Measurements from ENCODE around the gene PLTP. TPM values are rescaled to one million over a fixed set of nuclear protein-coding genes. Genes with fewer than 3 reads are reported as not detected.

Gene PLTP
- total and polyA plus RNA-seq, 2 experiments from 2014 or later: 22.6 to 25.7 TPM

DNA sequence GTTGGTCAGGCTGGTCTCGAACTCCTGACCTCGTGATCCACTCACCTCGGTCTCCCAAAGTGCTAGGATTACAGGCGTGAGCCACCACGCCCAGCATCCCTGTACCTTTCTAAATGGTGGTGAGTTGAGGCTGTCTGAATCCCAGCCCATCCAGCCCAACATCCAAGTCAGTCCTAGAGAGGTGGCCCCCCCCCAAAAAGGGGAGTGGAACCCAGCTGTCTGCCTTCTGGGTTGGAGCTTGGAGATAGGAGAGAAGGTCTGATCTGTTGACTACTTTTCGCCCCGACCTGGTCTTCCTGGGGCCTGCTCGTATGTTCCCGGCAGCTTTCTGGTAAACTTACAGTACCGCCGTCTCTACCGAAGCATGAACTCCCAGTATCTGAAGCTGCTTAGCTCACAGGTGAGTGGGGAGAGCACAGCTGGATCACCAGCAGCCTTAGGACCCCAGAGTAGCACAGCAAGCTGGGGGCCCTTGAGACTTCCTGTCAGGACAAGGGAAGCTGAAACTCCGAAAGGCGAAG lies 15.3 kb downstream of the PLTP start:
- H4K20me1 ChIP-seq (ENCODE audit: insufficient read depth): no peaks in the 10 kb centered on the region
- TF ChIP-seq EZH2phosphoT487 (IDR thresholded peaks at IDR 0.05; ENCODE audit: insufficient read depth, low read depth) (no peak), EZH2 (IDR thresholded peaks at IDR 0.05; ENCODE audit: insufficient read depth, poor library complexity, severe bottlenecking) (no peak)
- H3F3A ChIP-seq (ENCODE audit: insufficient read depth): no peaks in the 10 kb centered on the region
- H3K4me2 ChIP-seq (ENCODE audit: unreplicated experiment): no peak overlapping the region
- peaks cover 14% of the 10 kb centered on the region; the same call in 1 of the 2 replicates for H3K36me3 ChIP-seq (ENCODE audit: low read depth)
- 90 to 97% methylated on average over 12 to 14 of the region's 14 CpGs for WGBS, 2 experiments (ENCODE audit: low coverage in 1 of 2, low lambda C conversion rate in 2 of 2, missing lambda C conversion rate in 2 of 2)
- H3K9ac ChIP-seq: no peak overlapping the region
- DNase-seq: no peak
- no peaks in the 10 kb centered on the region for H3K9me3 ChIP-seq (ENCODE audit: low read depth)
- no peak overlapping the region for H3K4me3 ChIP-seq
- no peaks in the 10 kb centered on the region for H3K9me2 ChIP-seq (ENCODE audit: insufficient read depth)
- H3K4me1 ChIP-seq (ENCODE audit: insufficient read depth): no peaks in the 10 kb centered on the region; the same call in 1 of the 2 replicates
- no peak overlapping the region for H3K27ac ChIP-seq
- no peaks in the 10 kb centered on the region for H3K27me3 ChIP-seq (replicated peaks; ENCODE audit: insufficient read depth)
- in situ Hi-C loops (cut with MboI): no loop called here
- H2AFZ ChIP-seq: no peak overlapping the region
- H3K79me2 ChIP-seq (ENCODE audit: insufficient read depth): peaks cover 19% of the 10 kb centered on the region; the same call in 1 of the 2 replicates

DNA sequence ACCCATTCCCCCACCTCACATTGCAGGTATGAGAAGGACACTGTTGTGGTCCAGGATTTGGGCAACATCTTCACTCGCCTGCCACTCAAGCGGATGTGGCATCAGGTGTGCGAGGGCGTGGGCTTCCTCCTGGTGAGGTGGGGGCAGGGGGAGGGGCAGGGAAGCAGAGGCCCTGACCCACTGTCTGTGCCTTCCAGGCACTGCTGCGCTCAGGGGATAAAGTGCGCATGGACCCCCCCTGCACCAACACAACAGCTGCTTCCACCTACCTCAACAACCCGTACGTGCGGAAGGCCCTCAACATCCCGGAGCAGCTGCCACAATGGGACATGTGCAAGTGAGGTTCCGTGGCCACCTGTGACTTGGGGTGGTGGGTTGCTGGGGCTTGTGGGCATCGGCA lies 17.2 kb downstream of the PLTP start:
- Histone ChIP-seq H3K9me2 (ENCODE audit: insufficient read depth) (no peaks in the 10 kb centered on the region), H3K27ac (no peak overlapping the region), H3K9me3 (ENCODE audit: low read depth) (no peaks in the 10 kb centered on the region), H2AFZ (no peak overlapping the region), H3F3A (ENCODE audit: insufficient read depth) (no peaks in the 10 kb centered on the region), H3K4me1 (ENCODE audit: insufficient read depth) (no peaks in the 10 kb centered on the region; the same call in 1 of the 2 replicates), H4K20me1 (ENCODE audit: insufficient read depth) (no peaks in the 10 kb centered on the region), H3K4me3 (no peak overlapping the region), H3K4me2 (ENCODE audit: unreplicated experiment) (no peak overlapping the region), H3K9ac (no peak overlapping the region), H3K36me3 (ENCODE audit: low read depth) (peaks cover 14% of the 10 kb centered on the region; the same call in 1 of the 2 replicates), H3K79me2 (ENCODE audit: insufficient read depth) (peaks cover 23% of the 10 kb centered on the region; the same call in 1 of the 2 replicates), H3K27me3 (replicated peaks; ENCODE audit: insufficient read depth) (no peaks in the 10 kb centered on the region)
- TF ChIP-seq EZH2 (IDR thresholded peaks at IDR 0.05; ENCODE audit: insufficient read depth, poor library complexity, severe bottlenecking) (no peak), EZH2phosphoT487 (IDR thresholded peaks at IDR 0.05; ENCODE audit: insufficient read depth, low read depth) (no peak)
- in situ Hi-C loops (cut with MboI): no loop called here
- DNase-seq: no peak
- WGBS, 2 experiments (ENCODE audit: low coverage in 1 of 2, low lambda C conversion rate in 2 of 2, missing lambda C conversion rate in 2 of 2): 81 to 84% methylated on average over 12 of the region's 12 CpGs

DNA sequence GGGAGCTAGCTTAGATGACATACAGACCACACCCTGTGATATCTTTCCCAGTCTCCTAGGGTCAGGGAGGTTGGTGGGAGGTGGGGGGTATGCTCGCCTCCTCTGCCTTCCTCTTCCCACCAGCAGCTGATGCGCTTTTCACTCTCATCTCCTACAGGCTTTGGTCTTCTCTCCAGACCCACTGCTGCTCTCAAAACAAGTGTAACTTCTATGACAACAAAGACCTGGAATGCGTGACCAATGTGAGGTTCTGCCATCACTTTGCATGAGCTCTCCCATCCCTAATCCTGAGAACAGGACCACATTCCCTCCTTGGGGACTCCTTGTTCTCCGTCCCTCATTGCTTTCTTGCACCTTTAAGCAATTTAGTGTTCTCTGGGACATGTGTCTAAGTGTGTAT lies 18.1 kb downstream of the PLTP start:
- H3K27me3 ChIP-seq (replicated peaks; ENCODE audit: insufficient read depth): no peaks in the 10 kb centered on the region
- H3K4me3 ChIP-seq: no peak overlapping the region
- no peak for TF ChIP-seq EZH2phosphoT487 (IDR thresholded peaks at IDR 0.05; ENCODE audit: insufficient read depth, low read depth)
- no peak for TF ChIP-seq EZH2 (IDR thresholded peaks at IDR 0.05; ENCODE audit: insufficient read depth, poor library complexity, severe bottlenecking)

DNA sequence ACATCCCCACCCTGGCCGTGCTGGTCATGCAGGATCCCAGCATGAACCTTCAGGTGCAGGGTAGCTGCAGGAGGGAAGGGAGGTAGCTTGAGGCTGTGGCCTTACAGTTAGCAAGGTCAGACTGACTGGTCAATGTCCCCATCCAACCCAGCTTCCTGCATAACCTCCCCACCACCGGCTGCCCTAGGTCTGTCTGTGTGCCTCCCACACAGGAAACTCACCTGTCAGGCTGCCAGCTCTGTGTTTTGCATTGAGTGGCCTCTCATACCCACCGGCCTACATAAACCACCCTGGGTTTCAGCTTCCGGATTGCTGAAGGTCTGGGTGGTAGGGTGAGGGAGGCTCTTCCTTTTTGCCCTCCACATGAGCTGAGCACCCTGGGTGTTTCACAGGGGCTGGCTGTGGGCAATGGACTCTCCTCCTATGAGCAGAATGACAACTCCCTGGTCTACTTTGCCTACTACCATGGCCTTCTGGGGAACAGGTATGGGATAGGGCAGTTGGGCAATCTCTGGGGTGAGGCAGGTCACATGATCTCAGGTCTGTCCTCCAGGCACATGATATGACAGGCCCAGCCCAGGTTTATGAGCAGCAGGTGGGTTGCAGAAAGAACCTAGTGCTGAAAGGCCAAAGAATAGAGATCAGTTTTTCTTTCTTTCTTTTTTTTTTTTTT lies 19.0 kb downstream of the PLTP start:
- H3K4me3 ChIP-seq: no peak overlapping the region
- H3F3A ChIP-seq (ENCODE audit: insufficient read depth): no peaks in the 10 kb centered on the region
- DNase-seq: no peak
- no peak overlapping the region for H3K27ac ChIP-seq
- in situ Hi-C loops (cut with MboI): no loop called here
- H3K4me2 ChIP-seq (ENCODE audit: unreplicated experiment): no peak overlapping the region
- no peaks in the 10 kb centered on the region; the same call in 1 of the 2 replicates for H3K4me1 ChIP-seq (ENCODE audit: insufficient read depth)
- no peaks in the 10 kb centered on the region for H3K9me2 ChIP-seq (ENCODE audit: insufficient read depth)
- H3K9ac ChIP-seq: peak overlapping the region; percentile 85; the same call in 1 of the 2 replicates
- TF ChIP-seq EZH2 (IDR thresholded peaks at IDR 0.05; ENCODE audit: insufficient read depth, poor library complexity, severe bottlenecking) (no peak), EZH2phosphoT487 (IDR thresholded peaks at IDR 0.05; ENCODE audit: insufficient read depth, low read depth) (no peak)
- H3K79me2 ChIP-seq (ENCODE audit: insufficient read depth): peaks cover 23% of the 10 kb centered on the region; the same call in 1 of the 2 replicates
- H3K9me3 ChIP-seq (ENCODE audit: low read depth): no peaks in the 10 kb centered on the region
- no peaks in the 10 kb centered on the region for H3K27me3 ChIP-seq (replicated peaks; ENCODE audit: insufficient read depth)
- no peaks in the 10 kb centered on the region for H4K20me1 ChIP-seq (ENCODE audit: insufficient read depth)
- 63 to 69% methylated on average over 4 of the region's 4 CpGs for WGBS, 2 experiments (ENCODE audit: low coverage in 1 of 2, low lambda C conversion rate in 2 of 2, missing lambda C conversion rate in 2 of 2)
- H3K36me3 ChIP-seq (ENCODE audit: low read depth): peaks cover 14% of the 10 kb centered on the region; the same call in 1 of the 2 replicates
- no peak overlapping the region for H2AFZ ChIP-seq

More for the DNA sequence above, 18.1 kb downstream of the PLTP start:
- Histone ChIP-seq H4K20me1 (ENCODE audit: insufficient read depth) (no peaks in the 10 kb centered on the region), H3F3A (ENCODE audit: insufficient read depth) (no peaks in the 10 kb centered on the region), H3K27ac (no peak overlapping the region), H3K4me1 (ENCODE audit: insufficient read depth) (no peaks in the 10 kb centered on the region; the same call in 1 of the 2 replicates), H3K36me3 (ENCODE audit: low read depth) (peaks cover 14% of the 10 kb centered on the region; the same call in 1 of the 2 replicates), H3K9me2 (ENCODE audit: insufficient read depth) (no peaks in the 10 kb centered on the region), H3K79me2 (ENCODE audit: insufficient read depth) (peaks cover 23% of the 10 kb centered on the region; the same call in 1 of the 2 replicates), H3K4me2 (ENCODE audit: unreplicated experiment) (no peak overlapping the region), H2AFZ (no peak overlapping the region), H3K9ac (no peak overlapping the region), H3K9me3 (ENCODE audit: low read depth) (no peaks in the 10 kb centered on the region)
- 97 to 98% methylated on average over 4 of the region's 4 CpGs for WGBS, 2 experiments (ENCODE audit: low coverage in 1 of 2, low lambda C conversion rate in 2 of 2, missing lambda C conversion rate in 2 of 2)
- no peak for DNase-seq
- in situ Hi-C loops (cut with MboI): no loop called here

Data from GM23248 (cell line).